ENCODE data around the gene MXD3. TPM values are rescaled to one million over a fixed set of nuclear protein-coding genes. Genes with fewer than 3 reads are reported as not detected.
A peak's percentile ranks its signal among the peaks of the same experiment; 100 is the strongest.

The MXD3 gene
- polyA plus RNA-seq, 3 donors, result 21.5 to 61.9 (median 25.5) TPM

GRCh38 chr5:177350776-177351391 is 39.2 kb upstream of the MXD3 start:
- DNase-seq, result no peak
- 2% methylated on average over 11 of the region's 19 CpGs for WGBS (ENCODE audit: insufficient coverage)
- H2AFZ ChIP-seq (ENCODE audit: insufficient read depth, low read depth, low read length, poor library complexity, severe bottlenecking), result peak overlapping the region; percentile 93
- peaks cover 67% of the 10 kb centered on the region for H3K4me1 Mint-ChIP-seq
- H3K36me3 Mint-ChIP-seq, result peaks cover 27 to 39% of the 10 kb centered on the region in 2 donors
- no peaks in the 10 kb centered on the region for H3K27me3 ChIP-seq (ENCODE audit: control insufficient read depth in 2 of 2, insufficient read depth in 2 of 2, low read length in 2 of 2)
- peaks cover 0 to 6% of the 10 kb centered on the region in 2 donors for H3K9me3 ChIP-seq (replicated peaks in 1 of 2; ENCODE audit: control insufficient read depth in 1 of 2, insufficient read depth in 1 of 2, low read length in 2 of 2)
- peaks cover 0 to 1% (median 0%) of the 10 kb centered on the region in 3 donors for H3K27me3 Mint-ChIP-seq (ENCODE audit: low read depth in 3 of 3)
- peaks cover 62% of the 10 kb centered on the region for H3K79me2 ChIP-seq (ENCODE audit: insufficient read depth, low read length)
- H3K27ac Mint-ChIP-seq, result peak overlapping the region; percentile 98 to 100 (median 100)
- peak overlapping the region; percentile 98 for H3K9ac ChIP-seq (ENCODE audit: insufficient read depth, low read length, poor library complexity, severe bottlenecking)
- H4K20me1 ChIP-seq (ENCODE audit: insufficient read depth, low read length), result peaks cover 51% of the 10 kb centered on the region
- TF ChIP-seq, protein P1, sequence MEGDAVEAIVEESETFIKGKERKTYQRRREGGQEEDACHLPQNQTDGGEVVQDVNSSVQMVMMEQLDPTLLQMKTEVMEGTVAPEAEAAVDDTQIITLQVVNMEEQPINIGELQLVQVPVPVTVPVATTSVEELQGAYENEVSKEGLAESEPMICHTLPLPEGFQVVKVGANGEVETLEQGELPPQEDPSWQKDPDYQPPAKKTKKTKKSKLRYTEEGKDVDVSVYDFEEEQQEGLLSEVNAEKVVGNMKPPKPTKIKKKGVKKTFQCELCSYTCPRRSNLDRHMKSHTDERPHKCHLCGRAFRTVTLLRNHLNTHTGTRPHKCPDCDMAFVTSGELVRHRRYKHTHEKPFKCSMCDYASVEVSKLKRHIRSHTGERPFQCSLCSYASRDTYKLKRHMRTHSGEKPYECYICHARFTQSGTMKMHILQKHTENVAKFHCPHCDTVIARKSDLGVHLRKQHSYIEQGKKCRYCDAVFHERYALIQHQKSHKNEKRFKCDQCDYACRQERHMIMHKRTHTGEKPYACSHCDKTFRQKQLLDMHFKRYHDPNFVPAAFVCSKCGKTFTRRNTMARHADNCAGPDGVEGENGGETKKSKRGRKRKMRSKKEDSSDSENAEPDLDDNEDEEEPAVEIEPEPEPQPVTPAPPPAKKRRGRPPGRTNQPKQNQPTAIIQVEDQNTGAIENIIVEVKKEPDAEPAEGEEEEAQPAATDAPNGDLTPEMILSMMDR (IDR thresholded peaks at IDR 0.05), result no peak
- peak overlapping the region; percentile 95 for H3K4me2 ChIP-seq (replicated peaks; ENCODE audit: extremely low read depth, low read length, poor library complexity, severe bottlenecking)
- H3K36me3 ChIP-seq (replicated peaks in 1 of 2; ENCODE audit: control insufficient read depth in 1 of 2, insufficient read depth in 2 of 2, low read length in 2 of 2), result peaks cover 22 to 36% of the 10 kb centered on the region in 2 donors
- H3K4me3 Mint-ChIP-seq, result peak overlapping the region; percentile 97 to 99
- H3K27ac ChIP-seq (ENCODE audit: low read depth in 1 of 2, low read length in 2 of 2), result peak overlapping the region; percentile 93 to 99
- H3K4me1 ChIP-seq (ENCODE audit: control insufficient read depth in 1 of 2, insufficient read depth in 2 of 2, low read length in 2 of 2), result peaks cover 58 to 68% of the 10 kb centered on the region in 2 donors
- H3K9me3 Mint-ChIP-seq, result peaks cover 3 to 11% (median 7%) of the 10 kb centered on the region in 7 donors
- H3K4me3 ChIP-seq (replicated peaks in 1 of 3; ENCODE audit: low read depth in 2 of 3, low read length in 3 of 3), result peak overlapping the region; percentile 76 to 99 (median 94)
- intact Hi-C loops (cut with micrococcal nuclease), result loop anchor here in 1 of 2 donors (5.0 kb wide), 1 partner anchor 44 kb away; no protein-coding TSS in a partner anchor

DNA sequence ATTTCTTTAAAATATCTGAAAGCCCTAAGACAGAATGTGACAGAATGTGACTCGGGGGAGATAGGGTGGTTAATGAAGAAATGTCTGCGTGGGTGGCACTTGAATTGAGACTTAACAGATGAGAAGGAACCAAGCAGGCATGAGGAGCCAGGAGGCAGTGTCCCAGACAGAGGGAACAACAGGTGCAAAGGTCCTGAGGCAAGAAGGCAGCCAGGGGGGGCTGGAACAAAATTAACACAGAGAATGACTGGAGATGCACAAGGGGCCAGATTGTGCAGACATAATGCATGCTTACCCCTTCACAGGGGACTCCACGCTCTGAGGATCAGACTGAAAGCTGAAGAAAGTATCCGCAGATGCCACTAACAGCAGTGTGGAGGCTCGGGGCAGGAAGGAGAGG is 38.1 kb upstream of the MXD3 start:
- Histone ChIP-seq H3K4me3 (replicated peaks in 1 of 3; ENCODE audit: low read depth in 2 of 3, low read length in 3 of 3) (peak overlapping the region in 1 of 3 experiments; percentile 99), H2AFZ (ENCODE audit: insufficient read depth, low read depth, low read length, poor library complexity, severe bottlenecking) (no peak overlapping the region), H3K36me3 (replicated peaks in 1 of 2; ENCODE audit: control insufficient read depth in 1 of 2, insufficient read depth in 2 of 2, low read length in 2 of 2) (peaks cover 26 to 45% of the 10 kb centered on the region in 2 donors), H3K9me3 (replicated peaks in 1 of 2; ENCODE audit: control insufficient read depth in 1 of 2, insufficient read depth in 1 of 2, low read length in 2 of 2) (no peaks in the 10 kb centered on the region), H3K4me1 (ENCODE audit: control insufficient read depth in 1 of 2, insufficient read depth in 2 of 2, low read length in 2 of 2) (peaks cover 47 to 56% of the 10 kb centered on the region in 2 donors), H4K20me1 (ENCODE audit: insufficient read depth, low read length) (peaks cover 59% of the 10 kb centered on the region), H3K79me2 (ENCODE audit: insufficient read depth, low read length) (peaks cover 71% of the 10 kb centered on the region), H3K4me2 (replicated peaks; ENCODE audit: extremely low read depth, low read length, poor library complexity, severe bottlenecking) (peak overlapping the region; percentile 95), H3K27me3 (ENCODE audit: control insufficient read depth in 2 of 2, insufficient read depth in 2 of 2, low read length in 2 of 2) (no peaks in the 10 kb centered on the region), H3K9ac (ENCODE audit: insufficient read depth, low read length, poor library complexity, severe bottlenecking) (no peak overlapping the region), H3K27ac (ENCODE audit: low read depth in 1 of 2, low read length in 2 of 2) (no peak overlapping the region)
- Mint-ChIP-seq H3K4me3 (peak overlapping the region in 1 of 2 donors; percentile 21), H3K4me1 (peaks cover 56% of the 10 kb centered on the region), H3K27me3 (ENCODE audit: low read depth in 3 of 3) (peaks cover 0 to 1% (median 0%) of the 10 kb centered on the region in 3 donors), H3K9me3 (no peaks in the 10 kb centered on the region), H3K27ac (peak overlapping the region in 2 of 7 donors; percentile 22 to 44), H3K36me3 (peaks cover 27 to 44% of the 10 kb centered on the region in 2 donors)
- intact Hi-C loops (cut with micrococcal nuclease), result loop anchor here (5.0 kb wide), 2 partner anchors 37 to 42 kb away; partner anchors contain the start of gene MXD3 (in 1 of the 2)
- TF ChIP-seq, protein P1 (IDR thresholded peaks at IDR 0.05), result no peak
- 100% methylated on average over 5 of the region's 5 CpGs for WGBS (ENCODE audit: insufficient coverage)
- DNase-seq, result no peak

Measured in CD14-positive monocyte (primary cell).